ENCODE results near the gene SSX2. TPM values are rescaled to one million over a fixed set of nuclear protein-coding genes. Genes with fewer than 3 reads are reported as not detected.
"Not testable (repeated sequence)": the region's sequence is repeated elsewhere in the genome, so short reads cannot be mapped to it uniquely, and the experiment has no call there.

The SSX2 gene
- total RNA-seq, result not detected

- not testable (repeated sequence) for H3K4me3 ChIP-seq; H3K27me3 ChIP-seq; H3K27ac ChIP-seq; DNase-seq (ENCODE audit: low spot score); H3K4me1 ChIP-seq; H3K36me3 ChIP-seq; H3K9me3 ChIP-seq
These were observed at the start of gene SSX2 for GRCh38 chrX:52707078-52707477. Gene SSX2 (minus strand): TSS chrX:52707178. CDS start chrX:52705749, 1,429 bp downstream.

GRCh38 chrX:52750952-52751351, 44.0 kb upstream of the SSX2 start, which contains the start of gene SSX2B:
Gene SSX2B (plus strand): TSS chrX:52751252. CDS start chrX:52752681, 1,429 bp downstream.
- H3K36me3 ChIP-seq; H3K9me3 ChIP-seq; H3K4me3 ChIP-seq; H3K4me1 ChIP-seq; H3K27ac ChIP-seq; H3K27me3 ChIP-seq; DNase-seq (ENCODE audit: low spot score): not testable (repeated sequence)

- H3K27ac ChIP-seq; DNase-seq (ENCODE audit: low spot score); H3K4me3 ChIP-seq; H3K27me3 ChIP-seq; H3K4me1 ChIP-seq; H3K36me3 ChIP-seq; H3K9me3 ChIP-seq: not testable (repeated sequence)
These were observed 14.9 kb downstream of the SSX2 start for GRCh38 chrX:52692034-52692433.

GRCh38 chrX:52662218-52662617, 44.8 kb downstream of the SSX2 start:
- not testable (repeated sequence) for H3K27me3 ChIP-seq, H3K9me3 ChIP-seq, H3K4me3 ChIP-seq

GRCh38 chrX:52655475-52655874, 51.5 kb downstream of the SSX2 start:
- not testable (repeated sequence) for H3K27me3 ChIP-seq; DNase-seq (ENCODE audit: low spot score); H3K9me3 ChIP-seq; H3K27ac ChIP-seq; H3K4me1 ChIP-seq; H3K36me3 ChIP-seq; H3K4me3 ChIP-seq

More at GRCh38 chrX:52662218-52662617, 44.8 kb downstream of the SSX2 start:
- not testable (repeated sequence) for H3K27ac ChIP-seq; H3K4me1 ChIP-seq; DNase-seq (ENCODE audit: low spot score); H3K36me3 ChIP-seq

- H3K9me3 ChIP-seq; H3K36me3 ChIP-seq; H3K27ac ChIP-seq; H3K4me3 ChIP-seq; DNase-seq (ENCODE audit: low spot score); H3K27me3 ChIP-seq; H3K4me1 ChIP-seq: not testable (repeated sequence)
These were observed 52.2 kb downstream of the SSX2 start, which contains the start of gene SSX7 for GRCh38 chrX:52654800-52655199. Gene SSX7 (minus strand): TSS chrX:52654900. CDS start chrX:52653472, 1,428 bp downstream.

- H3K4me3 ChIP-seq; H3K27ac ChIP-seq; DNase-seq (ENCODE audit: low spot score); H3K4me1 ChIP-seq; H3K9me3 ChIP-seq; H3K36me3 ChIP-seq; H3K27me3 ChIP-seq: not testable (repeated sequence)
These were observed 56.3 kb downstream of the SSX2 start for GRCh38 chrX:52650676-52651075.

- not testable (repeated sequence) for H3K9me3 ChIP-seq; DNase-seq (ENCODE audit: low spot score); H3K27me3 ChIP-seq; H3K4me3 ChIP-seq; H3K36me3 ChIP-seq; H3K4me1 ChIP-seq; H3K27ac ChIP-seq
These were observed 58.0 kb downstream of the SSX2 start for GRCh38 chrX:52648956-52649355.

Other genes with a start within 250 kb of the SSX2 start
- not detected for gene XAGE1A, start 211.4 kb downstream of the SSX2 start, total RNA-seq
- gene XAGE1B, start 190.1 kb downstream of the SSX2 start, total RNA-seq, result 1 to 10 TPM in 1 of 2 donors, not detected in 1; 1.1 TPM
- gene SSX7, start 52.3 kb downstream of the SSX2 start, total RNA-seq, result not detected
- gene SSX2B, start 44.1 kb upstream of the SSX2 start, total RNA-seq, result not detected
- not detected for gene SPANXN5, start 90.2 kb upstream of the SSX2 start, total RNA-seq
- gene XAGE5, start 104.1 kb upstream of the SSX2 start, total RNA-seq, result not detected
- gene XAGE3, start 160.9 kb upstream of the SSX2 start, total RNA-seq, result not detected
- gene FAM156B, start 190.2 kb upstream of the SSX2 start, total RNA-seq, result 10 to 100 TPM; 11.2 to 11.9 TPM